Right renal pelvis (tissue), 4 donors: ENCODE measurements around the gene KIAA0513. TPM values are rescaled to one million over a fixed set of nuclear protein-coding genes. Genes with fewer than 3 reads are reported as not detected.
A peak's percentile ranks its signal among the peaks of the same experiment; 100 is the strongest.

ENCODE experiments used
- DNase-seq, 4 donors: peaks; one replicate each; pipeline ENCODE4 v3.0.0-alpha.2; 2013; ENCODE audit warnings: low read depth in 4 of 4, low spot score in 3 of 4, missing footprints in 1 of 4
- polyA plus RNA-seq, 4 donors: library from polyadenylated mRNA; unstranded; fragments of 120-200 nt; gene quantifications; one replicate each; pipeline ENCODE4 v1.2.1, GENCODE V29; 2013; ENCODE audit not compliant: insufficient read length in 4 of 4

Gene KIAA0513
- polyA plus RNA-seq, 4 donors: 4.1 to 5.5 (median 4.3) TPM

- no peak for DNase-seq
Observed at GRCh38 chr16:85004587-85005205, 22.9 kb upstream of the KIAA0513 start.

DNA sequence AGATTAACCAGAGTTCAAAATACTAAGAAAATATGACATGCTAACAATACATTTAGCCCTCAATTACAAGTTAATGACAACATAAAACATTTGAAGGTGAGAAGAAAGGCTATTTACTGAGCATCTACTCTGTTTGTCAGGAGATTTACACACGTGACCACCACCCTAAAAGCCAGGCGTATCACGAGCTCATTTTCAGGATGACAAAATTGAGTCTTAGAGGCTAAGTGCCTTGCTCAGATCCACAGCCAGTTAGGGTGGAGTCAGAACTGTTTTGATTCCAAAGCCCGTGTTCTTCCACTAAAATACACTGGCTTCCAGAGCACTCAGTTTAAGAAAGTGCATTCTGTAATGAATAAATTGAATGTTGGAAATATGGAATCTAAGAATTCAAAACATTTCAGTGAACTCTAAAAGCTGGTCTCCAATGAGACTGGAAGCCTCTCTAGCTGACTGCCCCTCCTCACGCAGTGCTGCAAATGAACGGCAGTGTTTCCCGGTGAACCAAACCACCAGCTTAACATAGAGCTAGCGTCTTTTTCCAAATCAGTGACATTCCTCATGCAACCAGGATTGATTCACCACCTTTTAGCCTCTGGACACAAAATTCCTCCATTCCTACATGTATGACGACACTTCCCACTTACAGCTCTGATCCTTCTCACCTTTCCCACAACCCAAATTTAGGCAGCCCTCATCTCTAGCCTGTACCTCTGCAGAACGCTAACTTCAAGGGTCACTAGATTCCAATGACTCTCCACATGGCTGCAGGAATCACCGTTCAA lies 22.1 kb upstream of the KIAA0513 start:
- no peak for DNase-seq

GRCh38 chr16:85006639-85007038 lies 21.0 kb upstream of the KIAA0513 start:
- no peak for DNase-seq

- no peak for DNase-seq
Observed at GRCh38 chr16:85007496-85008214, 19.9 kb upstream of the KIAA0513 start.

- DNase-seq: no peak
Observed at GRCh38 chr16:85008271-85008670, 19.3 kb upstream of the KIAA0513 start.

DNA sequence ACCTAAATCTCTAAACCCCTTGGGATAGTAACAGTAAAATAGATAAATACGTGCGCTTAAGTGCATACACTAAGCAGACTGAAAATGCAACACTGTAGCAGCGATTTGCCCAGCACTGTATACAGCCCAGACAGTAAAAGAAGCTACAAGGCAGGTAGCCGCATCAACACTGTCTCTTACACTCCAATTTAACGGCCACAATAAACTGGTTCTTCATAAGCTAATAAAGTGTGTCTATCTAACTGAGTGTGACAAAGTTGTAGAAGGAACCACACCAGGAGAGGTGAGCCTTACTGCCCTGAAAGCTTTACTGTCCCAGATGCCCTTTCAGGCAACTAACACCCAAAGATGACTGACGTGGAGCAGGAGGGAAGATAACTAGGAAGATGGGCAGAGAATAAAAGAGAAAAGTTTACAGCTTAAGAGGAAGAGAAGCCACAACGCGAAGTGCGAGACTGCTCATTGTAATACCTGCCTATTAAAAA lies 17.1 kb upstream of the KIAA0513 start:
- DNase-seq: no peak

- DNase-seq: peak; percentile 74 to 84 (median 78)
Observed at GRCh38 chr16:85010931-85011845, 16.4 kb upstream of the KIAA0513 start, which contains the start of gene ZDHHC7. Gene ZDHHC7, minus strand, starts transcription at chr16:85011535. Its CDS starts 20,917 bp downstream, at chr16:84990618.

DNA sequence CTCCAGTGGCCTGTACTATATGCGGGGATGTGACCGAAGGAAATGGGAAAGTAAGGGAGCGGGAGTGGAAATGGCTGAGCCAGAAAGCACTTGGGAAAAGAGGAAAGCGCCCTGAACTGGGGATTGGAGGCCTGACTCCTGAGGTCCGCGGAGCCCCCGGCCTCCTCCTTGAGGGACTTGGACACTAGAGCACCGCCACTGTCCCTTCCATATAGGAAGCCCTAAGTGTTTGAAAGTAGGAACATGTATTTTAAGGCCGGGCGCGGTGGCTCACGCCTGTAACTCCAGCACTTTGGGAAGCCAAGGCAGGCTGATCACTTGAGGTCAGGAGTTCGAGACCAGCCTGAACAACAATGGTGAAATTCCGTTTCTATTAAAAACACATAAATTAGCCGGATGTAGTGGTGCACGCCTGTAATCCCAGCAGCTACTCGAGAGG lies 15.7 kb upstream of the KIAA0513 start:
- no peak for DNase-seq

- no peak for DNase-seq
Observed at GRCh38 chr16:85014311-85014710, 13.3 kb upstream of the KIAA0513 start.

DNA sequence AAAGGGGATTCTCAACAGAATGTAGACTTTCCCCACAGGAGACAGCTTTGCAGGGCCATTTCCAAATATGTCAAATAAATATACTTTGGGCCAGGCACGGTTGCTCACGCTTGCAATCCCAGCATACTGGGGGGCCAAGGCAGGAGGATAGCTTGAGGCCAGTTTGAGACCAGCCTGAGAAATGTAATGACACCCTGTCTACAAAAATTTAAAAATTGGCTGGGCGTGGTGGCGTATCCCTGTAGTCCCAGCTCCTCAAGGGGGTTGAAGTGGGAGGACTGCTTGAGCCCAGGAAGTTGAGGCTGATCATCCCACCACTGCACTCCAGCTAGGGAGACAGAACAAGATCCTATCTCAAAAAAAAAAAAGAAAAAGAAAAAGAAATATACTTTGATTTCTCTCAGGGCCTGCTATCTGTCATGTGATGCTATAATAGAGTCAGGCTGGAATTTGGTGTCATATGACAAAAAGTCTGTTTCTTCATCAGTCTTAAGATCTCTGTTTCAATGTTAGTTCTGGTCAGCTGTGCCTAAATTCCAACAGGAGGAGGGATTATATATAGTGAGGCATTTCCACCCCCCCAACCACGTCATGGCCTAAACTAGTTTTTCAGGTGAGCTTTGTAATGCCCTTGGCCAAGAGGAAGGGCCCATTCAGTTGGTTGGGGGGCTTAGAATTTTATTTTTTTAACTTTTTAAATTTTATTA lies 12.0 kb upstream of the KIAA0513 start:
- DNase-seq: no peak

DNA sequence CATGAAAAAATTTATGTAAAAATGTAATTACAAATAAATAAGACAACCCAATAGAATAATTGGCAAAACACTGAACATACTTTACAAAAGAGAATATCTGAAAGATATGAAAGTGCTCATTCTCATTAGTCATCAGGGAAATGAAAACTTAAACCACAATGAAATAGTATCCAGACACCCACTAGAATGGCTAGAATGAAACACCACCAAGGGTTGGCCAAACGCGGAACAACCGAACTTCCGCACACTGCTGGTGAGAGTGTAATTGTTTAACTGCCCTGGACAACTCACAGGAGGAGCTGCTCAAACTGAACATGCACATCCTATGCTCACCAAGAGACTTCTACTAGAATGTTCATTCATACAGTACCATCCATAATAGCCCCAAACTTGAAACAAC lies 10.4 kb upstream of the KIAA0513 start:
- no peak for DNase-seq

- no peak for DNase-seq
Observed at GRCh38 chr16:85017633-85018032, 10.0 kb upstream of the KIAA0513 start.

- DNase-seq: no peak
Observed at GRCh38 chr16:85018529-85019236, 8.9 kb upstream of the KIAA0513 start.

GRCh38 chr16:85019659-85020245 lies 7.8 kb upstream of the KIAA0513 start:
- DNase-seq: no peak

DNA sequence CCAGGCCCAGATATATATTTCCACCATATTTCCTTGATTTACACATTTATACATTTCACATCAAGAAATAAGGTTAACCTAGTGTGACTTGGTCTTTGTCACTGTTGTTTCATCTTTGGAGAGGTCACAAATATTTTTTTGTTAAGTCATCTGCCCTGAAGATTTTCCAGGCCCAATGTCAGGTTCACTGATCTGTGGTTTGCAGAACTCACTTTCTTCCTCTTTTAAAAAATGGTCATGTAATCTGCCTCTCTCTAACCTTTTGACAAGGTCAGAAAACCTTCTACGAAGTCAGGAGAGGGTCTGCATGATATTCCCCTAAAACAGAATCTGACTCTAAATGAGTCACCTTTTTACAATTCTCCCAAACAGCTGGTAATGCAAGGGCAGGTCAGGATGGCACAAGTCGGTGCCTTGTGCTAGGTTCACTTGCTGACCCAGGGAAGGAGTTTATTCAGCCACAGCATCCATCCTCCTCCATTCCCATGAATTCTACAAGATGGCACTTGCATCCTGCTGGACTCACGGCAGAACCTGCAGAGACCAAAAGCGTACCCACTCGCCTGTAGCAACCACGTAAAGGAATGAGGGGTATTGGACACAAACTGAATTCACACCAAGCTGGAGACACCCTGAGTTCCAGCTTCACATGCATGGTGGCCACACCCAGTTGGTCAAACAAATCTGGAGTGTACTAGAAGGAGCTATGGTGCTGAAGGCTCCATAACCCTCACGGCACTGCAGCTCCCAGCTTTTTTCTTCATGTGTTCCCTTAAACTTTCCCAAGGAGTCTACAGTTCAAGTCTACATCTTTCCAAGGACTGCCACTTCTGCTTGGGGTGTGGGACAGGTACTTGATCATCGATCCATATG lies 1.6 kb upstream of the KIAA0513 start:
- no peak for DNase-seq

DNA sequence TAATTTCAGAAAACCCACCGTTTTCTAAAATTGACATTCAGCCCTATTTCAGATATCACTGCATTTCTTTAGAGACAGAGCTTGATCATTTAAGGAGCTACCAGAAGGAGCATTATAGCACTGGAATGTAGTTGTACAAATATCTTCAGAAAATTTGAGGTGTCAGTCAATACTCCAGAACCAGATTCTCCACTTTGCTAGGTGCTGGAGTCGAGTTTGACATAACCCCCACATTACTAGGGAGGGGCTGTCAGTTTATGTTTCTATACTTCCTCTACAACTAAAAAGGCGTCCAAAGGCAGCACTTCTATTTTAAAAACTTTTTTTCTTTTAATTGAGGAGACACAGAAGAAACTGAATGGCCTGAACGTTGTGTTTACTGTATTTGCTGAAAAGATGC lies 892 bp upstream of the KIAA0513 start:
- no peak for DNase-seq

GRCh38 chr16:85027958-85028684 lies 526 bp downstream of the KIAA0513 start:
- DNase-seq: no peak
